GM12878 (cell line): ENCODE measurements around the gene TTLL11. TPM values are rescaled to one million over a fixed set of nuclear protein-coding genes. Genes with fewer than 3 reads are reported as not detected.

Experiments
- ATAC-seq: fragments of 200-7000 bp; cut with Tn5 transposase; 3 replicates; pipeline ENCODE4 v1.9.1; 2020; ENCODE audit warnings: mild to moderate bottlenecking, moderate library complexity
- BruUV-seq: library from RNA; stranded (reverse); fragments of 400-500 nt; replicated peaks from 2 replicates; lab custom pipeline; 2021; lab: Mats Ljungman, UMichigan
- CTCF ChIA-PET: fragments of 300-600 bp; sonication (Branson Sonifier 250); formaldehyde crosslinking; extraction: SDS; loops from one replicate; lab custom pipeline; 2021; ENCODE audit warnings: inconsistent platforms; lab: Yijun Ruan, JAX
- POLR2A ChIA-PET: fragments of 350-600 bp; formaldehyde crosslinking; extraction: SDS; loops from one replicate; lab custom pipeline; 2021; ENCODE audit warnings: inconsistent platforms; lab: Charles Lee
- RAD21 ChIA-PET: fragments of 300-600 bp; sonication (Branson Sonifier 250); formaldehyde crosslinking; loops from one replicate; lab custom pipeline; 2023; ENCODE audit warnings: antibody characterized with exemption; ENCODE audit not compliant: unreplicated experiment; lab: Charles Lee
- SMC1A ChIA-PET: fragments of 300-600 bp; sonication (Branson Sonifier 250); formaldehyde crosslinking; loops from one replicate; lab custom pipeline; 2023; ENCODE audit not compliant: unreplicated experiment, uncharacterized antibody; lab: Charles Lee
- DNase-seq: peaks from one replicate; pipeline ENCODE4 v3.0.0-alpha.2; 2011; ENCODE audit warnings: low read depth, low spot score
- FAIRE-seq: peaks from 3 replicates; lab custom pipeline; 2011; peaks lifted over from hg19 to GRCh38; lab: Jason Lieb, UNC
- H2AFZ ChIP-seq: 2 replicates; pipeline ENCODE4 v1.6.0; 2011; ENCODE audit warnings: low read depth, low read length, control low read depth; ENCODE audit not compliant: control insufficient read depth
- H3K27ac ChIP-seq: 2 replicates; pipeline ENCODE4 v1.5.1; 2011; ENCODE audit warnings: control low read depth; ENCODE audit not compliant: control insufficient read depth, insufficient read depth
- H3K27me3 ChIP-seq, 2 experiments: replicated peaks in 1 of 2; 2 replicates each; pipeline versions ENCODE4 v1.6.0 to v1.6.1; 2011; ENCODE audit warnings: low read length in 1 of 2; ENCODE audit not compliant: control insufficient read depth in 2 of 2, insufficient read depth in 2 of 2
- H3K36me3 ChIP-seq, 2 experiments: 2 replicates each; pipeline ENCODE4 v1.5.1; 2011; ENCODE audit warnings: low read length in 1 of 2; ENCODE audit not compliant: control insufficient read depth in 2 of 2, insufficient read depth in 2 of 2
- H3K4me1 ChIP-seq: 2 replicates; pipeline ENCODE4 v1.6.1; 2011; ENCODE audit warnings: mild to moderate bottlenecking, low read length, moderate library complexity, mixed read lengths; ENCODE audit not compliant: control insufficient read depth, insufficient read depth
- H3K4me2 ChIP-seq: 2 replicates; pipeline ENCODE4 v1.6.0; 2011; ENCODE audit warnings: control low read depth; ENCODE audit not compliant: control insufficient read depth, insufficient read depth
- H3K4me3 ChIP-seq: fragments of 200-600 bp; sonication (generic); 2 replicates; pipeline ENCODE4 v1.5.1; 2016
- H3K79me2 ChIP-seq: 2 replicates; pipeline ENCODE4 v1.6.0; 2011; ENCODE audit warnings: low read length; ENCODE audit not compliant: control insufficient read depth, insufficient read depth
- H3K9ac ChIP-seq: 2 replicates; pipeline ENCODE4 v1.8.0; 2011; ENCODE audit warnings: low read length, control low read depth, mixed read lengths; ENCODE audit not compliant: control insufficient read depth, insufficient read depth
- H3K9me3 ChIP-seq: replicated peaks from 3 replicates; pipeline ENCODE4 v1.5.1; 2011; ENCODE audit warnings: mild to moderate bottlenecking, low read length; ENCODE audit not compliant: control insufficient read depth, insufficient read depth
- H4K20me1 ChIP-seq: 2 replicates; pipeline ENCODE4 v1.6.0; 2011; ENCODE audit not compliant: control insufficient read depth, insufficient read depth
- CHD1 ChIP-seq: IDR thresholded peaks from 2 replicates; pipeline ENCODE4 v1.6.1; 2012; ENCODE audit warnings: low read depth, low read length, improper control_type of control experiment
- FOXM1 ChIP-seq: IDR thresholded peaks from 2 replicates; pipeline ENCODE4 v1.6.1; 2012; ENCODE audit warnings: low read depth, mild to moderate bottlenecking, inconsistent platforms, low read length, moderate library complexity
- HSF1 ChIP-seq: fragments of 150-350 bp; IDR thresholded peaks from 2 replicates; pipeline ENCODE4 v1.6.1; 2014; ENCODE audit warnings: mild to moderate bottlenecking, low read depth, low read length
- KDM1A ChIP-seq: fragments of 200-600 bp; sonication (generic); IDR thresholded peaks from 2 replicates; pipeline ENCODE4 v1.6.1; 2016; ENCODE audit warnings: borderline replicate concordance
- MEF2B ChIP-seq: fragments of 450-650 bp; IDR thresholded peaks from 2 replicates; pipeline ENCODE4 v1.6.1; 2018; ENCODE audit warnings: mild to moderate bottlenecking, moderate library complexity; ENCODE audit not compliant: partially characterized antibody, poor library complexity, severe bottlenecking
- PML ChIP-seq: IDR thresholded peaks from 2 replicates; pipeline ENCODE4 v1.6.1; 2012; ENCODE audit warnings: low read length, inconsistent platforms
- SMAD1 ChIP-seq: fragments of 450-650 bp; IDR thresholded peaks from 2 replicates; pipeline ENCODE4 v1.6.1; 2018; ENCODE audit warnings: mild to moderate bottlenecking, low read depth; ENCODE audit not compliant: partially characterized antibody
- SREBF2 ChIP-seq: IDR thresholded peaks from 2 replicates; pipeline ENCODE4 v1.6.1; 2012; ENCODE audit warnings: mild to moderate bottlenecking, low read length
- TBL1XR1 ChIP-seq: IDR thresholded peaks from 2 replicates; pipeline ENCODE4 v1.6.1; 2012; ENCODE audit warnings: low read depth, low read length, improper control_type of control experiment
- ZNF274 ChIP-seq: IDR thresholded peaks from one replicate; pipeline ENCODE4 v1.8.0; 2011; ENCODE audit not compliant: insufficient read length, insufficient read depth
- ZNF592 ChIP-seq: fragments of 450-650 bp; IDR thresholded peaks from 2 replicates; pipeline ENCODE4 v1.6.1; 2017; ENCODE audit warnings: mild to moderate bottlenecking, moderate library complexity
- ZSCAN29 ChIP-seq: fragments of 450-650 bp; IDR thresholded peaks from 2 replicates; pipeline ENCODE4 v1.6.1; 2017; ENCODE audit warnings: mild to moderate bottlenecking, moderate library complexity
- WGBS: methylation state at CpG from one replicate; pipeline ENCODE4 v1.1.6; 2016; ENCODE audit warnings: low lambda C conversion rate; ENCODE audit not compliant: insufficient replicate concordance, insufficient coverage; ENCODE audit errors: missing lambda C conversion rate; 5-methylcytosine and 5-hydroxymethylcytosine counted together
- in situ Hi-C: fragments of 300-500 bp; cut with MboI; formaldehyde crosslinking; loops from 9 replicates; pipeline ENCODE4 v1.14.3; 2018; ENCODE audit warnings: mixed read lengths
- intact Hi-C: fragments of 100-400 bp; cut with micrococcal nuclease; formaldehyde crosslinking; loops from one replicate; pipeline ENCODE4 v1.14.2; 2022; ENCODE audit not compliant: unreplicated experiment
- polyA plus RNA-seq, 11 experiments: library from polyadenylated mRNA; depleted of rRNA in 4 of 11; unstranded in 6 of 11; stranded (reverse) in 5 of 11; fragments of >200 nt; fragmentation: Nextera tagmentation in 4 of 11; fragmentation: Illumina TruSeq in 1 of 11; extraction: Ambion mirVana in 4 of 11; extraction: Trizol in 1 of 11; gene quantifications; 1 replicate in 1 of 11; 2 replicates in 10 of 11; pipeline versions ENCODE4 v1.2.1 to v1.2.3, GENCODE V29; 2011 to 2016; ENCODE audit warnings: inconsistent platforms in 2 of 11, missing spikeins in 2 of 11, low read depth in 1 of 11
- total RNA-seq, 4 experiments: library from RNA; depleted of rRNA in 3 of 4; stranded (reverse); fragments of >200 nt in 3 of 4; fragmentation: Illumina TruSeq in 1 of 4; extraction: Trizol in 1 of 4; gene quantifications; 2 replicates each; pipeline versions ENCODE4 v1.2.1 to v1.2.3, GENCODE V29; 2013 to 2021

The TTLL11 gene
- total and polyA plus RNA-seq, 10 of the 15 experiments (the other 5 are each of a cell fraction or from before 2014, with no cell fraction given) = 1.2 to 3.7 (median 2.9) TPM

GRCh38 chr9:121790841-121791240 is 302.3 kb downstream of the TTLL11 start:
- TF ChIP-seq ZNF592 (no peak), SREBF2 (no peak), KDM1A (no peak), SMAD1 (no peak), MEF2B (no peak), CHD1 (no peak), ZNF274 (no peak), FOXM1 (no peak), HSF1 (no peak), PML (no peak), TBL1XR1 (no peak), ZSCAN29 (no peak)
- TF ChIP-seq, all 136 proteins: peak for 0
- CTCF ChIA-PET = no interaction called here
- ATAC-seq (no peak), FAIRE-seq (no peak), DNase-seq (no peak)
- SMC1A ChIA-PET = no interaction called here
- POLR2A ChIA-PET = no interaction called here
- no peak overlapping the region for H3K27ac ChIP-seq
- BruUV-seq = no TSS peak
- H3K79me2 ChIP-seq = no peaks in the 10 kb centered on the region
- no peaks in the 10 kb centered on the region for H3K9me3 ChIP-seq
- no peak overlapping the region for H3K4me3 ChIP-seq
- RAD21 ChIA-PET = no interaction called here
- no peak overlapping the region for H3K9ac ChIP-seq
- WGBS = 45% methylated on average over 14 of the region's 14 CpGs
- H3K4me2 ChIP-seq = no peak overlapping the region
- peaks cover 3 to 8% of the 10 kb centered on the region in 2 experiments; a peak in 3 of 4 replicates for H3K27me3 ChIP-seq
- no peaks in the 10 kb centered on the region for H3K4me1 ChIP-seq
- H2AFZ ChIP-seq = no peak overlapping the region
- intact Hi-C loops = no loop called here
- no peaks in the 10 kb centered on the region for H4K20me1 ChIP-seq
- in situ Hi-C loops = no loop called here
- no peaks in the 10 kb centered on the region for H3K36me3 ChIP-seq
